NCI-H1417 treated with DMSO at 0.1 percent for 48 hours (cell line): ENCODE results near the gene SORCS2.

Experiments
- DNase-seq: peaks from one replicate; lab custom pipeline; 2025; lab: John Stamatoyannopoulos, UW

The SORCS2 gene

GRCh38 chr4:7510066-7510465 is 317.7 kb downstream of the SORCS2 start:
- DNase-seq = no peak

DNA sequence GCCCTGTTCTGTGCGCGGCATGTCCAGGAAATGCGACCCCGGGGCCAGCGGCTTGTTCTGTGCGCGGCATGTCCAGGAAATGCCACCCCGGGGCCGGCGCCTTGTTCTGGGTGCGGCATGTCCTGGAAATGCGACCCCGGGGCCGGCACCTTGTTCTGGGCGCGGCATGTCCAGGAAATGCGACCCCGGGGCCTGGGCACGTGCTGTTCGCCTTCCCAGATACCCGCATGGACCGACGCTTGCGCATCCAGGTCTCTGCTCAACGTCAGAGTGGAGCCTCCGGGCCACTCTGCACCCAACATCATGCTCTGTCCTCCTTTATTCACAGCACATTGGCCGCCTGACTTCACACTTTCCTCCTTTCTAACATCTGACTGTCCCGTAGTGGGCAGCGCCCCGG is 318.2 kb downstream of the SORCS2 start:
- no peak for DNase-seq

DNA sequence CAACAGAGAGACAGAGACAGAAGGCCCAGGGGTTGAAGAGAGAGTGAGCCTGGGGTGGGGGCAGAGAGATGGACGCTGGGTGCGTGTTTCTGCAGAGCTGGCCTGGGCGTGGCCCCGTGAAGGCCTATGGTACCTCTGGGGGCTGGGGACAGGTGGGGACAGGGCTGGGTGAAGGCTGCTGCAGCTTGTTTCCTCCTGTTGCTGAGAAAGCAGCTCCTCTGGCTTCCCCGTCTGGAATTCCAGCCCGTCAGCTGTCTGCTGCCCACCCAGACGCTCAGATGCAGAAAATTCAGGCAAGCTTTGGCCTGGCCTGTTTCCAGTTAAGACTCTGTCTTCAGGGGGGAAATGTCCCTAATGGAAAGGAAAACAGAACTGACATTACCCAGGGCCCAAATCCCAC is 319.2 kb downstream of the SORCS2 start:
- DNase-seq = no peak

DNA sequence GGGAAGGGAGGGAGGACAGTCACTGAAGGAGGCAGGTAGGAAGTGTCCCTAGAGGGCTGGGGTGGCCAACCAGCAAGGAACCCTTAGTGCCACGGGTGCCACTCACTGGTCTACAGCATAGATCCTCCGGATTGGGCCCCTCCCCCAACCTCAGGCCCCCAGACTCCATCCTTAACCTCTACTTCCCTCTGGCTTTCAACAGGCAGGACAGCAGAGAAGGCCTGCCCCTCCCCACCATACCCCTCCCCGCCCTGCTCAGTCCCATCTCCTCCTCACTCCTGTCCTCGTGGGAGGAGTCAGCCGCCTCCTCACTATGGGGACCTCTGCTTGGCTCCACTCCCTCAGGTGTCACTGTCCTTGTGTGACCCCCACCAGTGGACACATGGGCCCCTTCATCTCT is 320.1 kb downstream of the SORCS2 start:
- DNase-seq = no peak

GRCh38 chr4:7512946-7513345 is 320.6 kb downstream of the SORCS2 start:
- no peak for DNase-seq

GRCh38 chr4:7513671-7514070 is 321.3 kb downstream of the SORCS2 start:
- DNase-seq = no peak

- no peak for DNase-seq
These were observed 321.9 kb downstream of the SORCS2 start for GRCh38 chr4:7514281-7514680.

DNA sequence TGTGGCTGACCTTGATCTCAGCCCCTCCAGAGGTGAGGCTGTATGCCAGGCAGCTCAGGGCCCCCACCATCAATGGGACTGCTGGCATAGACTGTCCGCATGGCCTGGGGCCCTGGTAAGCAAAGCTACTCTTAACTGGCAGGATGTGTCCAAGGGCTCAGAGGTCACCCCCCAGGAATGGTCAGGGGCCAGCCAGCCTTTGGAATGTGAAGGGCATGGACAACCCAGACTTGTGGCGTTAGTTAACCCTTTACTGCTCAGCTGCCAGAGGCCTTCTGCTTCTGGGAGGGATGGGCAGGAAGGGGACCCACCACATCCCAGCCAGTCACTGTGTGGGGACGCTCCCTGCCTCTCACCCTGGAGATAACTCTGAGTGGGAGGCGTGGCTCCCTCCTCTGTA is 322.5 kb downstream of the SORCS2 start:
- DNase-seq = no peak

- no peak for DNase-seq
These were observed 323.1 kb downstream of the SORCS2 start for GRCh38 chr4:7515390-7515902.

- DNase-seq = no peak
These were observed 323.9 kb downstream of the SORCS2 start for GRCh38 chr4:7516096-7516772.

DNA sequence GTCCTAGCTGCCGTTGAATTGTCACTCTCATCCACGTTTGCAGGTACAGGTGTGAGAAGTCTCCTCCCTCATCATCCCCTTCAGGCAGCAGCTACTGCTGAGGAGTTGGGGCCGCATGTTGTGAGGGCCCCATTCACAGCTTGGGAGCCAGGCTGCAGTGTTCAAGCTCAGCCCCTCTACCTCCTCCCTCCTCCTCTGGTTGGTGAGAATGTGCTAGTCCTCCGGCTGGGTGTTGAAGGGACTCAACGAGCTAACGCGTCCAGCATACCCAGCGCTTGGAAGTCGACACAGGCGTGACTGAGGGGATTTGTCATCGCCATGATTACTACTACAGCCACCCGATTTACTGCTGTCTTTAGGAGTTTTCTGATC is 324.4 kb downstream of the SORCS2 start:
- DNase-seq = no peak

- no peak for DNase-seq
These were observed 326.7 kb downstream of the SORCS2 start for GRCh38 chr4:7518871-7519637.

- no peak for DNase-seq
These were observed 327.5 kb downstream of the SORCS2 start for GRCh38 chr4:7519638-7520376.

DNA sequence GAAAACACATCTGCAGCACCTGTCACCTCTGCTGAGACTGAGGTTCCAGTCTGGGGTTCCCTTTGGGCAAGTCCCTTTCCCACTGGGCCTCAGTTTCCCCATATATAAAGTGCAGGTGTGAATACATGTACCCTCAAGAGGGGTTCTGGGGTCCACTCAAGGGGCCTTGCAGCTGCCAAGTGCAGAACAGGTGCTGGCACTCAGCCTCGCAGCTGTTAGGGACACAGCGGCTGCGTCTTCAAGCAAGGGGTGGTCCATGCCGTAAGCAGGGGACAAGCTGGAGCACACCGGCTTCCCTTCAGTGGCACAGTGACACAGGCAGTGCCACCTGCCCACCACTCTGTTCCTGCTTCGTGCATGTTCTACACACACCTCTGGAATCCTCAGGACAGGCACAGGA is 329.3 kb downstream of the SORCS2 start:
- no peak for DNase-seq

DNA sequence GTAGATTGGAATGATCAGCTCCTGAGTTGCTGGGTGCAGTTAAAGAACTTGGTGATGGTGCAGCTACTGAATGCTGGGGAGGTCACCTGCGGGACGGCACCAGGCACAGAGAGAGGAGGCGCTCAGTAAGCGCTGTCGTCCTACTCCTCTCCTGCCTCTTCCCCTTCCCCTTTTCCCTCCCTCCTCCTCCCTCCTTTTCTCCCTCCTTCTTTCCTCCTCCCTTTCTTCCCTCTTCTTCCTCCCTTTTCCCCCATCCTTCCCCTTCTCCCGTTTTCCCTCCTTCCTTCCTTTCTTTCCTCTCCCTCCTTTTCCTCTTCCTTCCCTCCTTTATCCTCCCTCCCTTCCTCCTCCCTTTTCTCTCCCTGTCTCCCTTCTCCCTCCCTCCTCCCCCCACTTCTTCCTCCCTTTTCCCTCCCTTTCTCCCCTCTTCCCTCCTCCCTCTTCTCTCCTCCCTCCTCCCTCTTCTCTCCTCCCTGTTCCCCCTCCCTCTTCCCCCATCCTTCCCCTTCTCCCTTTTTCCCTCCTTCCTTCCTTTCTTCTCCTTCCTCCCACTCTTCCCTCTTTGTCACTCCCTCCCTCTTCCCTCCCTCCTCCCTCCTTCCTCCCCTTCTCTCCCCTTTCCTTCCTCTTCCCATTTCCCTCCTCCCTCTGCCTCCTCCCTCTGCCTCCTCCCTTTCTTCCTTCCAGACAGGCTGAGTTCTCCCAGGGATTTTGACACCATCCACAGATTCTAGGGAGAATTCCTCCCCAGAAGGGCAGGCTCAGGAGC is 330.3 kb downstream of the SORCS2 start:
- no peak for DNase-seq

GRCh38 chr4:7523526-7523925 is 331.2 kb downstream of the SORCS2 start:
- DNase-seq = no peak

GRCh38 chr4:7524064-7524682 is 331.8 kb downstream of the SORCS2 start:
- no peak for DNase-seq

- DNase-seq = no peak
These were observed 332.5 kb downstream of the SORCS2 start for GRCh38 chr4:7524843-7525242.

DNA sequence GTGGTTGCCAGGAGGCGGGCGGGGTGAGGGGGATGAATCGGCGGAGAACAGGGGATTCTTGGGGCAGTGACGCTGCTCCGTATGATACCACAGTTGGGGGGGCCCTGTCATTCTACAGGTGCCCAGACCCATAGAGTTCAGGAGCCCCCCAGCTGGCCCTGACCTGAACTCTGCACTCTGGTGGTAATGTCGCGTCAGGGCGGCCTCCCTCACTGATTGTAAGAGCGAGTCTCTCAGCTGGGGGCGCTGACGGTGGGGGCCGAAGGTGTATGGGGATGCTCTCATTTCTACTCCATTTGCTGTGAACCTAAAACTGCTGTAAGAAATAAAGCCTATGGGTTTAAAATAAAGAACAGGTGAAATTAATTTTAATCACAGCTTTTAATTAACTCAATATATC is 334.2 kb downstream of the SORCS2 start:
- no peak for DNase-seq

DNA sequence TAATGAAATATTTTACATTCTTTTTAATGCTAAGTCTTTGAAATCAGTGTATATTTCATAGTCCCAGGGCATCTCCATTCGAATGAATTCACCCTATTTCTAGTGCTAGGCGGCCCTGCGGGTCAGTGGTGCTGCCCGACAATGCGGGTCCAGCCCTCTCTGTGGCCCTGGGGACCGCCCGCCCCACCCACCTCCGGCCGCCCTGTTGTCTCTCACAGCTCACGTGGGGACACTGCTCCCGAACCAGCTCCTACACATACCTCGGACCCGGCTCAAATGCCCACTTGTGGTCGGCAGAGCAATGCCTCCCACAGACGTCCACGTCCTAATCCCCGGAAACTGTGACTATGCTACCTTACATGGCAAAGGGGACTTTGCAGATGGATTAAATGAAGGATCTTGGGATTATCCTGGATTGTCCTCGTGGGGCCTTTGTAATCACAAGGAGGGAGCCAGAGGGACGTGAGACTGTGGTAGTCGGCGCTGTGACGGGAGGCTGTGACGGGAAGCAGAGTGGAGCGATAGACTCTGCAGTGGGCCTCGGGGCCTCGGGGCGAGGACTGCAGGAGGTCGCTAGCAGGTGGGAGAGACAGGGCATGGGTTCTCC is 334.7 kb downstream of the SORCS2 start:
- DNase-seq = no peak

DNA sequence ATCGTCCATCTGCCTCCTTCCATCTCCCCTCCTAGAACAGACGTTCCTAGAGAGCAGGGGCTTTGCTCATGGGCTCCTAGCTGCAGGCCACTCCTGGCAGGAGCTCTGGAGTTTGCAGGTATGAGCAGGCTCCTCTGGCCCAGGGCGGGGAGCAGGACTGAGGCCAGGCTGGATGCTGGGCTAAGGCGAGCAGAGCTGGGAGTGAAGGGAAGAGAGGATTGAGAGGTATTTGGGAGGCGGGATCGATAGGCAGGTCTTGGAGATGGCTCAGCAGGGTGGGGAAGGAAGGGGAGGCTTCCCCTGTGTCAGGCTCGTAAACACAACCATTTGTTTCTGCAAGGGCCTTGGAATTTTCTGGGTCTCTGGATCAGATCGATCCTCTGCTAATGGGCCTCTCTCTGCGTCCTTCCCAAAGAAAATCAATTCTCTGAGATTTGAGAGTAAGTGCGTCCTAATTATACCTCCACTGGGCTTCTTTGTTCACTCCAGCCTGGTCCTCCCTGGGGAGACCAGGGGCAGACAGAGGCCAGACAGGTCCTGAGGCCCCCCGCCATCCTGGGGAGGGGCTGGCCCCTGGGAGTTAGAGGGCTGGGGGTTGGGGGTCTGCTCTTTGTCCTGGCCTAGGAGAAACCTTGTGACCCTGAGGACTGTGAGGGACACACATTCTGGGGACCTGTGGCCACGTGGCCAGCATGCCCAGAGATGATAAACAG is 337.2 kb downstream of the SORCS2 start:
- DNase-seq = no peak
